Hindlimb muscle (tissue), 1 donor: ENCODE results near the gene GIGYF2. TPM values are rescaled to one million over a fixed set of nuclear protein-coding genes. Genes with fewer than 3 reads are reported as not detected.

Experiments
- DNase-seq: peaks from one replicate; pipeline ENCODE4 v3.0.0-alpha.2; 2013
- polyA plus RNA-seq: library from polyadenylated mRNA; unstranded; fragments of 120-200 nt; gene quantifications from one replicate; pipeline ENCODE4 v1.2.1, GENCODE V29; 2013; ENCODE audit not compliant: insufficient read length

GIGYF2 gene
- polyA plus RNA-seq, 1 donor, result 41.3 TPM

DNA sequence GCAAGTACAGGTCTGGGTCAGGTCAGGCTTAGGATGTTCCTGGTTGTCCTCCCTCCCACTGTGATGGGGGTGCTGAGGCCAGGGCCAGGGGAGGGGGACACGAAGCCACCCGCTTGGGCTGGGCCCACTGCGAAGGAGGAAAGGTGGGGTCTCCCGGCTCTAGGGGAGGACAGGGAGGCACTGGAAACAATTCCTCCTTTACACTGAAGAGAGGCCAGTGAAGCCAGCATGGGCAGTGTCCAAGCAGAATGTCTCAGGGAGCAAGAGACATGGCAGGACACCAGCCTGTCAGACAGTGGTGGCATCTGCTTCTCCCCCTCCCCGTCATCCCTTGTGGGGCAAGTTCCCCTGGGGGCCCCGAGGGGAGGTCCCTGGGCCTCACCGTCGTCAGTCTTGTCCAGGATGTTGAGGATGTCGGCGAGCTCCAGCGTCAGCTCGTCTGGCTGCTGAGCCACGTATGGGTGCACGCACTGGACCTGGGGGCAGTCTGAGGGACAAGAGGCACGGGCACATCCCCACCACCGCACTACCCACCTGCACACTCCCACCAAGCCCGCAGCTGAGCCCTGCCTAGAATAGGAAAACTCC lies 183.7 kb downstream of the GIGYF2 start:
- no peak for DNase-seq

DNA sequence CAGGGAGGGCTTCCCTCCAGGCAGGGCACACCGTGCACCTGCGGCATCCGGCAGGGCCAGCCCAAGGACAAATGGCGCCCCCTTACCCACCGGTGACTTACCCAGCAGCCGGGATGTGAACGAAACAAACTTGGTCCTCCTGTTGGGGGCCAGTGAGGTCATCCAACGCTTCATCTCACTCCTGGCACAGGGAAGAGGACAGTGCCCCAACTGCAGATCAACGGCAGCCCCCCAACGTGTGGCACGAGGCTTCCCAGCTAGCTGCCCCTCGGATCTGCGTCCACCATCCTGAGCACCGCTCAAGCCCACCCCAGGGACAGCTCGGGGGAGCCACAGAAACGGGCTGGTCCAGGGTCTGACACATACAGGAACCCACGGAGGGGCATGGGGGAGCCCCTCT lies 185.0 kb downstream of the GIGYF2 start:
- no peak for DNase-seq

DNA sequence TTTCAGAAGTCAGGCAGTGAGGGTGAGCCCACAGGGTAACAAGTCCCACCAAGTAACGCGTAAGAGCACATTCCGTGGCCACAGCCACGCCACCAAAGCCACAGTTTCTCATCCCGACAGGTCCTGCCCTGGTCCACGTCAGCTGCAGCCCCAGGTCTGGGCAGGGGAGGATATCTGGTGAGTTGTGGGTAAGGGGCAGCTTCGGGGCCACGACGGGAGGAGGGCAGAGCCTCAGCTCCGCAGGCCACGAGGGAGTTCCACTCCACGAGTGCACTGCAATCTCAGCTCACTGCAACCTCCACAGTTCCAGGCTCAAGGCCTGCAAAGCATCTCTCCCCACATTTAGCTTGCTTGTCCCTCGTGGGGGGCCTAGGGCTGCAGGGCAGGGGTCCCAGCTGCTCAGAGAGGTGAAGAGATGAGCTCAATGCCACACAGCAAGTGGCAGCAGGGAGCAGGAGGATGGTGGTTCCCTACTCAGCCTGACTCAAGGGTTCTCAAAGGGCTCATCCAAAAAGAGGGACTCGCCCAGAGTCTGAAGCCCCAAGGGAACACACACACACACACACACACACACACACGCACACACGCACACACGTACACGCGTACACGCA lies 185.5 kb downstream of the GIGYF2 start:
- DNase-seq, result no peak

DNA sequence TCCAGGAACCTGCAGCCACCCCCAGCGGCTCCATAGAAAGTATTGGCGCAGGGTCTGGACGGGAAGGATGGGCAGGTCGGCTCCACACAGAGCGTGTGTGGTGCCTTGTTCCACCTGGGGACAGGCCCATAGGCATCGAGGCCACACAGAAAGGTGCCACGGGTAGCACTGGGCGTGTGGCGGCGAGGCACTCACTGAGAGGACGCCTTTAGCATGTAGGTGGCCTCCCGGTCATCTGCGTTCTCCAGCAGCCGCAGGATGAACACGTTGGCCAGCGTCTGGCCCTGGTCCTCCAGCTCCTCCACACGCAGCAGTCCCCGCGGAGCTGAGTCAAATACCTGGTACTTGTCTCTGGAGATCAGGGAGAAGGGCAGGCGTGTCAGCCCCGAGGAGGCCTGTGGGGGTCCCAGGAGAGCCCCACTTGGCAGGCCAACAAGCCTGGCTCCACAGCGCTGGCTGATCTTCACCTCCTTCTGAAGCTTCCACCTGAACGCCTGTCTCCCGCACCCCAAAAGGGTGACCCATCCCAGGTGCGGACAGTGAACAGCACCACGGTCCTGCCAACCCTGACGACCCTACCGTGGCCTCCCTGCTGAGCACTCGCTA lies 186.1 kb downstream of the GIGYF2 start:
- DNase-seq, result no peak

DNA sequence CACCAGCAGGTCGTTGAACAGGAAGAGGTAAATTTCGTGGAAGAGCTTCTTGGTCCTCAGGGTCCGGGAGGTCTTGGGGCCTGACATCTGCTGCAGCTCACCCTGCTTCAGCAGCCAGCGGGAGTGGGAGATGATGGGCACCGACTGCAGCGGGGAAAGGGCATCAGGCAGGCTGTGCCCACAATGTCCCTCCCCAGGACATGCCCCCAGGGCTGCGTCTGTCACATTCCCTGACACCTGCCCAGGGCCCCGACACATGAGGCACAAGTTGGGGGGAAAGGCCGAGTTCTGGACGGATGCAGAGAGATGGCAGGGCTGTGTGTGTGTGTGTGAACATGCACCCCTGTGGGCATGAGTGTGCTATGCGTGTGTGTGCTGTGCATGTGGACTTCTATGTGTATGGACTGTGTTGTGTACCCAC lies 186.9 kb downstream of the GIGYF2 start:
- no peak for DNase-seq

DNA sequence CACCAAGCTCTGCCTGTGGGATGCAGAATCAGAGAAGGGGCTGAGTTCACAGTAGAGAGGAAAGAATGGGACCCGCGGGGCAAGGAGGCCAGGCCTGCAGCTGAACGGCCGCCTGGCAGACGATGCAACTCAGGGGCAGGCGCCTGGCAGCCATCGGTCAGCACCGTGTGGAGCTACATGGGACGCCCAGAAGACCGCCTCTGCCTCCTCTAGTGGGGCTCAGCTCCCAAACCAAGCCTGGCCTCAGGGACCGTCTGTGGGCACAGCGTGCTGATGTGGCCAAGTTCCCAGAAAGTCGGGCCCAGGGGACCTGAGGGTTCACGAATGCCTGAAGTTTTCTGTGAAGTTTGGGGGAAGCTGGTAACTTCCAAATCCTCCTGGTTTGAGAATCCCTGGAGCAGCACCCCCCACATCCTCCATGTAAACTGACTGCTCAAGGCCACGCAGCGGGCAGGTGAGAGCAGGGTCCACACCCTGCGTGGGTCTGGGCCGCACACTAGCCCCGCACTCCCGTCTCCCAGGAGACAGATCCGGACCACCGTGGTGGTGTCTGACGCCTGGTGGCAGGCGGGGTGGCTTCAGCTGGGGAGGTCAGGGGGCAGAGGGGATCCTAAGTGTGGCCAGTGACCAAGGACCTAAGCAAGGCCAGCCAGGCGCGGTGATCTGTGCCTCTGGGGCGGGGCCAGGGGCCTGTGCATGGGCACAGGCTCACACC lies 187.6 kb downstream of the GIGYF2 start:
- no peak for DNase-seq

DNA sequence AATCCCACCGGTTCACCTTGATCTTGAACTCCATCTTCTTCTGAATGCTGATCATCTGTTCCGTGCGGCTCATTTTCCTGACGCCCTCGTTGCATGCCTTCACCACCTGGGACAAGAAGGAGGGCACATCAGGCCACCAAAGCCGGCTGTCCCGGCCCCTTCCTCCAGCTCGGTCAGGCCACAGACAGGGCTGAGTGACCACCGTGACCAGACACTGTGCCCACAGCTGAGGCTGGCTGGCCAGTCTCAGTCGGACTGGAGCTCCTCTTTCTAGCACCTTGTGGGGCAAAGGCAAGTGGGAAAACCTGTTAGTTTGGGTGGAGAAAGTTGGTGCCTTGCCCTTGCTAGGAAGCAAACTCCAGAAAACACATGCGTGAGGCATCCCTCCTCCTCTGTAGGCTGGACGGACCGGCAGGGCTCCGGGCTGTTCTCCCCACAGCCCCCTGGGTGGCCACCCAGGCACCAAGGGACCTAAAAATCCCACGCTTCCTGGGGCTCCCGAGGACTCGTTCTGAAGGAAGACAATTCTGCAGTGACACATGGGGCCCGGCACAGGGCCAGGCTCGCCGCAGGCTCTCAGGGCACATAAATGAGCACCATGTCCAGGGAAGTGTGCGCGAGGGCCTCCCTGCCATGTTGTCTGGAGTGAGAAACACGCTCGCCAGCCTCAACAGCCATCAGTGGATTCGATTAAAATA lies 188.3 kb downstream of the GIGYF2 start:
- DNase-seq, result no peak

DNA sequence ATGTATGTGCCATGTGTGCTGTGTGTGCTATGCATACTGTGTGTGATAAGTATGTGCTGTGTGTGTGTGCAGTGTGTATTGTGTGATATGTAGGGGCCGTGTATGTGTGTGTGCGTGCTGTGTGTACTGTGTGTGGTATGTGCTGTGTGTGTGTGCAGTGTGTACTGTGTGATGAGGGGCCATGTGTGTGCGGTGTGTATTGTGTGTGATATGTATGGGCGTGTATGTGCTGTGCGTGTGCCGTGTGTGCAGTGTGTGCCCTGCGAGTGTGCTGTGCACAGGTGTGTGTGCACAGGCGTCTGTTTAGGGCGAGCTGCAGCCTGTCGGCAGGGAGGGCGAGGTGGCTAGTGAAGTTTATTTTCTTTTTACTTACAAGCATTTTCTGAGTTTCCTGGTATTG lies 189.0 kb downstream of the GIGYF2 start:
- no peak for DNase-seq

DNA sequence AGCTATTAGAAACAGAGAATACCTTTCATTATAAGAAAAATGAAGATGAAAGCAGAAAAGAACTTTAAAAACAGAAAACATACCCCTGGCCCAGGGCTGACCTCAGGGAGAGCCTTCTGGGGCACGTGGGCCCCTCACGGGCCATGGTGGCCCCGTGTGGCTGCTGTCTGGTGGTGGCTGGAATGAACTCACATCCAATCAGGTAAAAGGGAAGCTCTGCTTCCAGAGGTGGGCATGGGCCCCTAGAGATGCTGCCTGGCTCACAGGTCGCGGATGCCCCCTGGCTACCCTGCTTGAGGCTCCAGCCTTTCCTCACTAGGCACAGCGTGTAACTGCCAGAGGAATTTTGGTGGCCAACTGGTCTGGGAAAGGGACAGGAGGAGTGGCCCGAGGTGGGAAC lies 189.5 kb downstream of the GIGYF2 start:
- no peak for DNase-seq

DNA sequence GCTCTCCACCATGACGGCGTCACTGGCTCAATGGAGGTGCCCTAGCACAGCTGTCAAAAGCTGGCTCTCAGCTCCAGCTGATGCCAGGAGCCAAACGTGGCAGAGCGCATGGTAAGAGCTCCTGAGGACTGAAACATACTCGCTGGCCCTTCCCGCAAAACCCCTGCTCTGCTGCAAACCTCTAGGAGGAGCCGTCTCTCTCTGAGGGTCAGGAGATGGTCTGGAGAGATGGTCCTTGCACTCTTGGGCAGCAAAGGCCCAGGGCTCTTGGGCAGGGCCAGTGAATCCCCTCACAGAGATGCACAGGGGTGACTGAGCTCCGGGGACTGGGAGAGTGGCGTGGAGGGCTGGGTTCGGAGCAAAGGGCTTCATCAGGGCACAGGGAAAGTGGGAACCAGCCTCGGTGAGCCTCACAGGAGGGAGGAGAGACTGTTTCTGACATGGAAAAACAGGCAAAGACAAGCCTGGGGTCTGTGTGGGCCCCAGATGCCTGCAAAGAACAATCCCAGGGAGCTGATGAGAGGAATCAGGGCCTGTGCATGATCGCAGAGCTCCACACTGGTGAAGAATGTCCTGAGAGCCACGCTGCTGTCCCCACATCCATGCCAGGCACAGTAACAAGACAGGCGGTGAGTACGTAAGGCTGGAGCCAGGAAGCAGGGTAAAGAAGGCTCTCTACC lies 190.2 kb downstream of the GIGYF2 start:
- DNase-seq, result no peak

DNA sequence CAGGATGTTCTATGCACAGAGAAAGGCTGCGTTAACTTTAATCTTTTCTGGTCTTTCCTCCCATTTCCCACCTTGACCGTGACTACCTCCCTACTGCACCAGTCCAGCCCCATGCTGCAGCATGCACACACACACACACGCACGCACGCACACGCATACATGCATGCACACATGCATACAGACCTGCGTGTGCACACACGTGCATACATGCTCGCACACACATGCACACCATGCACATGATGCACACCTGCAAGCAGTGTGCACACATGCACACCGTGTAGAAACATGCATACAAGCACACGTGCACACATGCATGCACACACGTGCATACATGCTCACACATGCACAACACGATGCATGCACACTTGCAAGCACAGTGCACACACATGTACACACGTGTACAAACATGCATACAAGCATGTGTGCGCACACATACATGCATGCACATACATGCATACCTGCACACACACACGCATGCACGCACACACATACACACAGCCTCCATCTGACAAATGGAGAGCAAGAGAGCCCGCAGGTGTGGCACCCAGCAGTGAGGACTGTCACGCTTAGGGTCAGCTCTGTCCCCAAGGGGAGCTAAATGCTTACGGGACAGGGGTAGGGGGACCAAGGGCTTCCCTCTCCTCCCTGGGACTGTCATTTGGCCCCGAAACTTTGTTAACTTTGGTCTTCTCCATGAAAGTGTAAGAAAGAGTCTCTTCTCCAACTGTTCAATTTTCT lies 191.1 kb downstream of the GIGYF2 start:
- DNase-seq, result no peak

DNA sequence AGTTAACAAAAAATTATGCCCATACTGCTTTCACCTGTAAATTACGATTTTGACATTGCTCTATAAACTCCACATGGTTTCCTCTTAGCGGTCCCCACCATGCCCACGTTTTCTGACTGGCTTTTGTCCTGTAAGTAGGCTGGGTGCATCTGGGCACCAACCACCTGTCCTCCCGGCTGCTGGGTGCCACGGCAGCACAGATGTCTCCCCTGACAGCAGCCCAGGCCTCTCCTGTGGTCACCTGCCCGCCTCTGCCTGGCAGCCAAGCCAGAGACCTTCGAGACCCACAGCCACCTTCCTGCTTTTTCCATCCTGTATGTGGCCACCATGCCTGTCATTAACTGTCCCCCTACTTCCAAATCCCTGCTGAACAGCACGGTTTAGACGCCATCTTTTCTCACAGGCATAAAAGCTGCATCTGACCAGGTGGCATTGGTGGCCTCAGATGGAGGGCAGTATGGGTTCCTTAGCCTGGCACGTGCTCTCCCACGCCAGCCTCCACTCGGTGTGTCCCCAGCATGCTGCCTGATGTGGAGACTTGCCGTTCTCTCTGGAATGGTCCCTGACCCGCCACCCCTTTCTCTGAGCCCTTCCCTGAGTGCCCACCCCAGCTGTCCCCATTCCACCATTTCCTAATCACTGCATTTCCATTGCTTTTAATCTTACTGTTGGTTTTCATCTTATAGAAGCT lies 191.9 kb downstream of the GIGYF2 start:
- no peak for DNase-seq

DNA sequence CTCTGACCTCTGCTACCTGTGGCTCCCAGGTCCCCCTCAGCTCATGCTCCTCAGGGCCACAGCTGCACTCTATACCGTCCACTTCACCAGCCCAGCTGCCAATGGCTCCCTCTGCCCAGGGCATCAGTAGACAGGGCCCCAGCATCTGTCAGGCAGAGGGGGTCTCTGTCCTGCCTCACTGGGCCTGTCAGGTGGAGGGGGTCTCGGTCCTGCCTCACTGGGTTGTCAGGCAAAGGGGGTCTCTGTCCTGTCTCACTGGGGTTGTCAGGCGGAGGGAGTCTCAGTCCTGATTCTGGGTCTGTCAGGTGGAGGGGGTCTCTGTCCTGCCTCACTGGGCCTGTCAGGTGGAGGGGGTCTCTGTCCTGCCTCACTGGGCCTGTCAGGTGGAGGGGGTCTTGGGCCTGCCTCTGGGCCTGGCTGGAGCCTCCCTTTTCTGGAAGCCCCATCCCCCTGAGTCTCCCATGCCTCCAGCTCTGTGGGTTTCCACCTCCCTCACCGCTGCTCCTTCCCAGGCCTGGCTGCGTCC lies 192.8 kb downstream of the GIGYF2 start:
- DNase-seq, result no peak

DNA sequence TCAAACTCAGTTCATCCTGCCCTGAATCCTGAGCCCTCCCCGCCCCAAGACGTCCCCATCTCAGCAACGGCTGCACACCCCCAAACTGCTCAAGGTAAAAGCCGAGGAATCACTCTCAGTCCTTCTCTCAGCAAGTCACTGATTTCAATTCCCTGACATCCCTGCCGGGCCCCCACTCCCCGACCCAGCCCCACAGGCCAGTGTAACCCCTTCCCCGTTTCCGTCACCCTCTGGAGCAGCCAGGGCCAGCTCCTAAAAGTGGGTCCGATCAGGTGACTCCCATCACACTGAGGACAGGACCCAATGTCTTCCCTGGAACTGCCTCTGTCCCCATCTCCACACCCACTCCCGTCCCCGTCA lies 193.4 kb downstream of the GIGYF2 start:
- no peak for DNase-seq

DNA sequence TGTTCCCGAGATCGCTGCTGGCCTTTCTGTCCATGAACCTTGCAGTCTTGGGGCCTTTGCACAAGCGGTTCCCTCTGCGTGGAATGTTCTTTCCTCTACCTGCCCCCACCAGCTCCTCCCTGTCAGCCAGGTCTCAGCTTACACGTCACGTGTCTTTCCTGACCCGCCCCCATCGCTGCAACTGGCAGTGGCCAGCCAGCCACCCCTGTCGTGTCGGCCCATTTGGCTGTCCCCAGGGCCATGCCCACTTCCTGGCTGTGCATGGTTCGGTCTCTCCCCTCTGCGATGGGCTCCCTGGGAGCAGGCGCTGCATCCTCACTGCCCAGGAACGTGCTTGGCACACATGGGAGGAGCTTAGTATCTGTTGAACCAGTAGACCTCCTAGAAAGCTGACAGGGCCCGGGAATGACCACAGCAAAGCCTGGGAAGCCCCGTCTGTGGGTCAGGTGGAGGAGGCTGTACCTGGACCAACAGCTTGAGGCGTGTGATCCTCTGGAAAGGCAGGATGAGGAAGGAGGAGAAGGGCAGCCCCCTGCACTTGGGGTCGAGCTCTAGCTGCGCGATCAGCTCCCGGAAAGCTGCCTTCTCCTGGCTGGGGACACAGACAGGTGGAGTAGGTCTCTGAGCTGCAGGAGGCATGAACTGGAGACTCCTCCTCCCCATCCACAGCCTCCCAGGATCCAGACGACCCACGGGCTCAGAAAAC lies 193.9 kb downstream of the GIGYF2 start:
- DNase-seq, result no peak

DNA sequence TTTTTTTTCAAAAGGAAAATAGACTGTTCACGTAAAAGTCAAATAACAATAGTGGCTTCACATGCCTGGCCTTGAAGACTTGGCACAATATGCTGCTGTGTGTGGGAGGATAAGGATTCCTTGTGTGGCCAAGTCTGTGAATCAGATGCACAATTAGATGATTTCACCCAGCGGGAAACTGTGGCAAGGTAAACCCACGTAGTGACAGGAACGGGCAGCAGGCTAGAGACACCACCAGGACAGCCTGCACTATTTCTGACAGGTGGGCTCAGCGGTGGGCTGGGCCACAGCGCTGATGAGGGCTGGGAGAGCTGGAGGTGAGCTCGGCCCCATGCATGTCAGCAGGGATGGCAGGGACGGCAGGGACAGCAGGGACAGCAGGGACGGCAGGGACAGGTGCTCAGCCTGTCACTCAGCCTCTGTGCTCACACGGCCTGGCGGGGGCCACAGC lies 194.5 kb downstream of the GIGYF2 start:
- no peak for DNase-seq

DNA sequence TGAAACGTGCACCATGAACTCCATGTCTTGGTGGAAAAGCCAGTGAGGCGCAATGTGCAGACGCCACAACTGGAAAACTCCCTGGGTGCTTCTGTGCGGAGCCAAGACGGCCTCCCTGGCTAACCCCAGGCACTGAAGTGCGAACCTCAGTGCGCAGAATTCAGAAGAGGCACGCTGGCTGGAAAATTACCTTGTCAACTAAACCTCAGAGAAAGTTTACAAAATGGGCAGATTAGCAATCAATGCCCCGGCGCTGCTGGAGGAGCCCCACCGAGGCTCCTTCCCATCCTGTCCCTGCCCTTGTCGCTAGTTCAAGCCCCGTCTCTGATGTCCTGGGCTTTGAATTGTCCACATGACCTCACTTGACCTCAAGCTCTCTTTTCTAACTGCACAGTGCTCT lies 195.1 kb downstream of the GIGYF2 start:
- DNase-seq, result no peak

DNA sequence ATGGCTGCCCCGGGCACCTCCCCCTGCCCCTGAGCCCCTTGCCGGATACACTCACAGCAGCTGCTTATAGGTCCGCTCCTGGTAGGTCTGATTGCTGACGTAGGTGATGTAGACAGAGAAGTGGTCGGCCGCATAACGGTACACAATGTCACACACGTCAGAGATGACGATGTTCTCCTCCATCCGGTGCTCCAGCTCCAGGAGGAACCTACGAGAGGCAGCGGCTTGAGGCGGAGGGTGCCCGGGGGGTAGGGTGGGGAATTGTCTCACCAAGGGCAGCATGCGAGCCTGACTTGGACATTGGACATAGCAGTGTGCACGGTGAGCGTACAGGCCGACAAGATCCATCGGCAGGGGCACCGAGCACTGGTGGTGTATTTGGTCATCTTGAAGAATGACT lies 195.7 kb downstream of the GIGYF2 start:
- DNase-seq, result no peak

DNA sequence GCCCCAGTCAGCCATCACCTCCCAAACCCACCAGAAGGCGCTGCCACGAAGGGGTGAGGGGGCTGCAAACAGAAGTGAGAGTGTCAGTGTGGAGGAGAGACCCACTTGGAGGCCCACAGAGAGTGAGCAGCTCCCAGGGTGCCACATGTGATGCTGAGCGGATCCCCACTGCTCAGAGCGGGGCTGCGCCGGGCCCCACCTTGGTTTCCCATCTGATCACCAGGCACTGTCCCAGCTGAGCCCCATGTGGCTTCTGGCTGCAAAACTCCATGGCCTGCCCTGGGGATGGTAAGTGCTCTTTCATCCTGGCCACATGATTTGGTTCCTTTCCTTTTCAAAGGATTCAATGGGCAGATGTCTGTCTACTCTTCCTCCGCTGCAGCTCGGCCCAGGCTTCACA lies 196.7 kb downstream of the GIGYF2 start:
- no peak for DNase-seq

DNA sequence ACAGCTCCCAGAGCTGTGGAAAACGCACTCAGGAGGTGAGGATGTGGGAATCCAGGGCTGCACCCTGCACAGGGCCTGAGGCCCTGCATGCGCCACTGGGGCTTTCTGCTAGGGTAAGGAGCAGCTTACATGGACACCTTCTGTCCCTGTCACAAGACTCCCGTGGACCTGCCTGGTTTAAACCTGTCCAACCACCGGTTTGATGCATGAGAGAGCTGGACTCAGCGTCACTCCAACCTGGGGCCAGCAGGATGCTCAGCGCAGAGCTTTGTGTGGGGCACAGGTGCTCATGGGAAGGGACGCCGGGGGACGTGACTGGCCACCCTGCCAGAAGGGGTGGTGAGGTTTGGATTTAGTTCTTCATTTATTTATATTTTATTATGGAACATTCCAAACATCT lies 197.1 kb downstream of the GIGYF2 start:
- DNase-seq, result no peak
